TTC549 (cell line): ENCODE results near the gene DHRS1.
"Not testable (repeated sequence)": the region's sequence is repeated elsewhere in the genome, so short reads cannot be mapped to it uniquely, and the experiment has no call there.

Experiments used
- FAIRE-seq: peaks from 2 replicates; lab custom pipeline; 2012; peaks lifted over from hg19 to GRCh38; lab: Jason Lieb, UNC

The DHRS1 gene

DNA sequence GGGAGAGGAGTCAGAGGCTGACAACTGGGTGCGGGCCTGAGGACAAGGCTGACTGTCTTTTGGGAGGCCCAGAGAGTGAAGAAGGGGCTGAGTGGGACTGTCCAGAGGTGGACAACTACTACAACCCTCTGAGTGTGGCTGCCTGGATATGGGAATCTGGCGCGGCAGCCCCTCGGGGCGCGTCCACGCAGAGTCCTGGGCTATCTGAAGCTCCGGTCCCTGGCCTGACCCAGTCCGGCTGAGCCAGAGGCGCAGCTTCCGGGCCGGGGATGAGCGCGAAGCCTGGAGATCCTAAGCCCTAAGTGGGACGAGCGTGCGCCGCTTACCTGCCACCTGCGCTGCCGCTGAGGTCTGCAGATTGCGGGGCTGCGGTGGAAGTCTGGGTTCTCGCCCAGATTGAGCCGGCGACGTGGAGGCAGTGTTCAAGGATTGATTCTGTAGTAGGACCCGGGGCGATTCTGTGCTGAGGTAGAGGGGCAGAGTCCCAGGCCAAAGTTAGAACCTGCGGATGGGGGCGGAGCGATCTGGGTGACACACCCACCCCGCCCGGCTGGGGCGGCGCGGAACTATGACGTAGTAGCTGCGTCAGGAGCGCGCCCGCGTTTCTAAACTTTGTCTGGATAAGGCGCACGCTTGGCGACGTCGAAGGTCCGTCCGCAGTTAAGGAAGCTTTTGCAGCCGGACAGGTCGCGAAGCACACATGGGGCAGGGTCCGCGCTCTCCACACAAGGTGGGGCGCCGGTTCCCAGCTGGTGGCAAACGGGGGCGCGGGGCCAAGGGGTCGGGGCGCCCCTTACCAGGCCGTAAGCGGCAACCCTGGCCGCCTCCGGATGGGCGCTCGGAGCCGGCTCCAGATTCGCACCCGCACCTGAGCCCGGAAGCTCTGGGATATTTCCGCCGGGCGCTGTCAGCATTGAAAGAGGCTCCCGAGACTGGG lies at the start of gene DHRS1, which contains the start of gene NOP9:
TSS of gene DHRS1 (minus strand) at position 526 of the 937 bp plus-strand sequence. CDS start 674 bp downstream, outside the sequence.
TSS of gene NOP9 (plus strand) at position 596 of the 937 bp plus-strand sequence. CDS start at position 701, 105 bp downstream.
- FAIRE-seq: no peak

DNA sequence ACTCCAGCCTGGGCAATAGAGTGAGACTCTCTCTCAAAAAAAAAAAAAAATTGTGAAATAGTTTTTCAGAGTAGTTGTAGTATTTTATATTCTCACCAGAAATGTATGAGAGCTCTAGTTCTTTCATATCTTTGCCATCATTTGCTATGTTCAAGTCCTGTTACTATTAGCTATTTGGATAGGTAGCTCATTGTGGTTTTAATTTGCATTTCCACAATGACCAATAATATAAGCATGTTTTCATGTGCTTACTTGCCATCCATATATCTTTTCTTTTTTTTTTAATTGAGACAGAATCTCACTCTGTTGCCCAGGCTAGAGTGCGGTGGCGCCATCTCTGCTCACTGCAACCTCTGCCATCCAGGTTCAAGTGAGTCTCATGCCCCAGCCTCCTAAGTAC lies 48.6 kb upstream of the DHRS1 start:
- no peak for FAIRE-seq

DNA sequence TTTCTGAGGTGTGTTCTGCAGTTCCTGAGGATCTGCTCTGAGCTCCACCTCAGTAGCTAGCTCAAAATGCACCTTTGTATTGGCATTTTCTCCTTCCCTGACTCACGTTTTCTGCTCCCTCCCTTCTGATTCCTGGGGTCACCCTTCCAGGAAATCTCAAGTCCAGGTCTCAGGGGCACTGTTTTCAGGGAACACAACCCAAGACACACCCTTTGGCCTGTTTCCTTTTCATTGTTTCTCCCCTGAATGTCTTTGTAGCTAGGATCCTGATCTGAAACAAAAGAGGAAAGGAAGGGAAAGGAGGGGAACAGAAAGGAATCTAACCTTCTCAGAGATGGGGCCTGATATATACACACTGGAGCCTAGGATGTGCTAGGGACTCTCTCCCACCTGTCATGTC lies 47.6 kb upstream of the DHRS1 start:
- FAIRE-seq: no peak

DNA sequence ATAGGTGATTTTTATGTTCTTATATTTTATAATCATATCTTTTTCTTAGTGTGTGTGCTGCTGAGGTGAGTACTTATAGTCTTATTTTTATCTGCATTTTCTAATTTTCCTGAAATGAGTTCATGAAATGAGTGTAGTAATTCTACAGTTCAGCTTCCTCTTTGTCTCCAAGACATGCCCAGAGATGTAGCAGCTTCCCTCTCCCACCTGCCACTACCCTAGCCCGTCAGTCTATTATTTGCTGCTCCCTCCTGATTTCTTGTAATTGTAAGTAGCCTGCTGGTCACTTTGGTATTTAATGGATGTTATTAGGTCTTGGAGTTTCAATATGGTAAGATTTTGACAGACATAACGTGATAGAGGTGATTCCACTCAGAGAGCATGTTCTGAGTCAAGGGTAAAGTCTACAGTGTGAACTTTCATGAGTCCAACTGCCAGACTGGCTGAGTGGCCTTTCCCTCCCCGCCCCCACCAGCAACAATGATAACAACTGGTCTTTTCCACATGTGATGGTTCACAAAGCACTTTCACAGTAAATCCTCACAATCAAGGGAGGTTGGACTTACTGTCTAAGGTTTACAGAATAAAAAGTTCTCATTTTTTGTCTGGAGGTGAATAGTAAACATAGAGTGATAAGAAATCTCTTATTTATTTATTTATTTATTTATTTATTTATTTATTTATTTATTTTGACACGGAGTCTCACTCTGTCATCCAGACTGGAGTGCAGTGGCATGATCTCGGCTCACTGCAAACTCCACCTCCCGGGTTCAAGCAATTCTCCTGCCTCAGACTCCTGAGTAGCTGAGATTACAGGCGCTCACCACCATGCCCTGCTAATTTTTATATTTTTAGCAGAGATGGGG lies 44.4 kb upstream of the DHRS1 start:
- FAIRE-seq: no peak

DNA sequence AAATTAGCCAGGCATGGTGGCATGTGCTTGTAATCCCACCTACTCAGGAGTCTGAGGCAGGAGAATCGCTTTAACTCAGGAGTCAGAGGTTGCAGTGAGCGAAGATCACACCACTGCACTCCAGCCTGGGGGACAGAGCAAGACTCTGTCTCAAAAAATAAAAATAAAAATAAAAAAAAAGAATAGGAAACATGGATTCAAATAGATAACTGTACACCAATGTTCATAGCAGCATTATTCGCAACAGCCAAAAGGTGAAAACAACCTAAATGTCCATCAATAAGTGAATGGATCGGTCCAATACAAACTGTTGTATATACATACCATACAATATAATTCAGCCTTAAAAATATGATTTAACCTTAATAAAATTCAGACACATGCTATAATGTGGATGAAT lies 43.3 kb upstream of the DHRS1 start:
- no peak for FAIRE-seq

DNA sequence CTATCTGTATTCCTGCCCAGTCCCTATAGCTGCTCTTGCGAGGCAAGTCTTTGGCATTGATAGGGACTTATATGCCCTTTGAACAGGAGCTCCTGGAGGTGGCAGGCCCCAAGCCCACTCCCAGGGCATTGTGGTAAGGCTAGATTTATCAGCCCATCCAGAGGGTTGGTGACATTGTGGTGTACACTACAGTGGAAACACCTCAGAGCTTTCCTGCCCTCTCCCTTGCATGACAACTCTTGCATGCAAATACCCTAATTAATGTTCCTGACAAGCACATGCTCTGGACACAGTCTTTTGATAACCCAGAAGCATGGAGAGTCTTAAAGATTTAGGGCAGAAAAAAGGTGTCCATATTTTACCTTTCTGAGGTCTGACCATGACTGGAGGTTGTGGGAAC lies 41.0 kb upstream of the DHRS1 start:
- no peak for FAIRE-seq

DNA sequence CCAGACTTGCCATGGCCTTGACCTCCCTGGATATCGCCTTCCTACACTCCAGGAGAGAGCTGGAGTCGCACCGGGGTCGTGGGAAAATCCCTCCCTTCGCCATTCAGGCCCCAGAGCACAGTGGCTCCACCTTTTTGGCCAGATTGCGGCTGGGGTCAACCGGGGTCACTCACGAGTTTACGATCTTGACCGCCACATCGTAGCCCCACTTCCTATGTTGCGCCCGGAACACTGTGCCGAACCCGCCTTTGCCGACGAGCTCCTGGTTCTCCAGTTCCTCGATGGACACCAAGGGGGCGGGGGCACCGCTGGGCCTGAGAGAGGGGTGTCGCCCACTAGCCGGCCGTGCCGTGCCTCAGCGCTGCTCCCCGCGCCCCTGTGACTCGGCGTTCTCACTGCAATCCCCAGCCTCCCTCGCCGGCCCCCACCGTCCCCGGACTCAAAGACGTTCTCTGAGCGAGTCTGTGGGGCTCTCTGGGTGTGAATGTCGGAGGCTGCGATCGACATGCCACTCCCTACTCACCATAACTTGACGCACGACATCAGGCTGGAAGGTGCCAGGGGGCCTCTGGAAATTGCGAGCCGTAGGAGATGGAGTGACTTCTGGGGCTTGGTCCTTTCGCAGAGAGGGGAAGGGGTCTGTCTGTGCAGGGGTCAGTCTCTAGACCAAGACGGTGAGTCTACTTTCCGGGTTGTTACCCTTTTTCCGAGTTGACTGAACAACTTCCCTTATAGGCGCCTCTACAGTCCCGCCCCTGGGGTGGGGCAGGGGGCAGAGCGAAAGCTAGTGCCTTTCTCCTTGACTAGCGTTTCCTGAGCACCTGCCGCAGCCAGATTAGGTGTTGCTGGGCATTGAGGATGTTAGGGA lies 39.9 kb upstream of the DHRS1 start, which contains the start of gene RIPK3:
TSS of gene RIPK3 (minus strand) at position 708 of the 868 bp plus-strand sequence. CDS start at position 543, 165 bp downstream.
- no peak for FAIRE-seq

DNA sequence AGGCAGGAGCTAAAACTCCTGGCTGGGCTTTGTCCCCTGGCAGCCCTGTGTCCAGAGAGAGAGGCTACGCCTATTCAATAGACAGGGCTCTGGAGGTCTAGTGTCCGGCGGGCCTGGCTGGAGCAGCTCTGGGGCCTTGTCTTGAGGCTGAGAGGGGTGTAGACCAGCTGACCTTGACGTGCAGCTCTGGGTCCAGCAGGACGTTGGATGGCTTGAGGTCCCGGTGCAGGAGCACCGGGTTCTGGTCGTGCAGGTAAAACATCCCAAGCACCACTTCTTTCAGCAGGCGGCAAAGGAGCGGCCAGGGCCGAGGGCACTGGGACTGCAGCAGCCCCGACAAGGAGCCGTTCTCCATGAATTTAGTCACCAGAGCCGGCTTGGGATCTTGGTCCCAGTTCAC lies 39.3 kb upstream of the DHRS1 start:
- no peak for FAIRE-seq

DNA sequence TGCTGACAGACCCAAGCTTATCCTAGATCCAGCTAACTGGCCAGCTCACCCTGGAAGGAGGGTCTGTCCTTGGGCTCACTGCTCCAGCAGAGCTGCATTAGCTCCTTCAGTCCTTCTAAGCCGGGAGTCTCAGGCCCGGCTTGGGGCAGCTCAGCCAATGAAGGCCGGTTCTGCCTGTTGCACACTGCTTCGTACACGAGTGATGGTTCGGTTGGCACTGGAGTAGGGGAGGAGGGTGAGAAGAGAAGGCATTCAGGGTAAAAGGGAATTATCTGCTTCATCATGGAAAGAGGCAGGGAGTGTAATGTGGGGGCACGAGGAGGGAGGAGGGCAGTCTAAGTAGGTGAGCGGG lies 38.2 kb upstream of the DHRS1 start:
- FAIRE-seq: no peak

DNA sequence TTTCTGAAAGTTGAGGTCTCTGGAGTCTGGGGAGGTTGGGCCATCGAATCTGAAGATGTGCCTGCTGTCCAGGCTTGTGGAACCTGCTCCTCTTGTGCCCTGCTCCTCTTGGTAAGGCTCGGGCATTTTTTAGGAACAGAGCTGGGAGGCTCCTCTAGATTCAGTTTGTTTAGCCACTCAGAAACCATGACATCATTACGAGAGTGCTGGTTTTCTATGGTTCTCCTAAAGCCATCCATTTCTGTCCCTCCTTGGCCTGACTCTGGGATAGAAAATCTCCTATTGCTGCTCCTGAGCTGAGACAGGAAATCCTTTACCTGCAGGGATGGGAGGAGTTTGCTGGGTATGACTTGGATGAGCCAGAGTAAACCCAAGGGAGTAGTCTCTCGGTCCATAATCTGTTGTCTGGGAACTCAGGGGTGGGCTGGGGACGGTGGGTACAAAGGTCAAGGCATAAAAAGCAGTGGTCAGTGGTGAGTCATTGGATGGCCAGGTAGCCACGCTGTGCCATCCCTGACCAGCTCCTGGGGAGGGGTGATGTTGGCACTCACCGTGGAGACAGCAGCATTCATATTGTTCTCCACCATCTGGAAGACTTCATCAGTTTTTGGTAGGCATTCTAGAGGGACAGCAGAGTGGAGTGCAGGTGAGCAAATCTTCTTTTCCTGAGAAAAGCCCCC lies 37.7 kb upstream of the DHRS1 start:
- no peak for FAIRE-seq

DNA sequence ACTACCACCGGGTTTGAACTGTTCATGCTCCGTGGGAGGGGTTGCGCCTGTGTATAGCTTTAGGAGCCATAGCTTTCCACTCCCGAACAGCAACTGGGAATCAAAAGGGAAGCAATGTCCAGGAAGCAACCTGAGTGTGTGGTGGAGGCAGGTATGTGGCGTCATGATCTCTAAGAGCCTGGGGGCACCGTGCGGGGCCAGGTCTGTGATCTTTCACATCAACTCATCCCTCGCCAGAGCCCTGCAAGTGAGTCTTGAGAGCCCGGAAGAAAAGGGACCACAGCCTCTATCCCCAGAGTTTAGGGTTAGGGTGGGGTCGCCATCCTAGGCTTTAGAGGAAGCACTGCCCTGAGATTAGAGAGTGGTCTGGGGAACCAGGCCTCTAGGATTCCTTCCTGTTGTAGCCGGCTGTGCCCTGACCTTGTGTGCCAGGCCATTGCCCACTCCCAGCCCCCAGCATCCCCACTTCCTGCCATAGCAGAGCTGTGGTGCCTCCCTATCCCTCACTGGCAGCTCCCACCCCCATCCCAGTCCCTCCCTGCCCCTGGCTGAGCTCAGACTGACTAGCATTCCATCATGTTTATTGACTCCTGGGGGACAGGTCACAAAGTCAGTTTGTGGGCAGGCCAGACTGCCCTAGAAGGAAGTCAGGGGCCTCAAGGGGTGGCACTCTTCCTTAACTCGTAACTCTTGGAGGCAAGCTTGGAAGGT lies 36.0 kb upstream of the DHRS1 start:
- no peak for FAIRE-seq

DNA sequence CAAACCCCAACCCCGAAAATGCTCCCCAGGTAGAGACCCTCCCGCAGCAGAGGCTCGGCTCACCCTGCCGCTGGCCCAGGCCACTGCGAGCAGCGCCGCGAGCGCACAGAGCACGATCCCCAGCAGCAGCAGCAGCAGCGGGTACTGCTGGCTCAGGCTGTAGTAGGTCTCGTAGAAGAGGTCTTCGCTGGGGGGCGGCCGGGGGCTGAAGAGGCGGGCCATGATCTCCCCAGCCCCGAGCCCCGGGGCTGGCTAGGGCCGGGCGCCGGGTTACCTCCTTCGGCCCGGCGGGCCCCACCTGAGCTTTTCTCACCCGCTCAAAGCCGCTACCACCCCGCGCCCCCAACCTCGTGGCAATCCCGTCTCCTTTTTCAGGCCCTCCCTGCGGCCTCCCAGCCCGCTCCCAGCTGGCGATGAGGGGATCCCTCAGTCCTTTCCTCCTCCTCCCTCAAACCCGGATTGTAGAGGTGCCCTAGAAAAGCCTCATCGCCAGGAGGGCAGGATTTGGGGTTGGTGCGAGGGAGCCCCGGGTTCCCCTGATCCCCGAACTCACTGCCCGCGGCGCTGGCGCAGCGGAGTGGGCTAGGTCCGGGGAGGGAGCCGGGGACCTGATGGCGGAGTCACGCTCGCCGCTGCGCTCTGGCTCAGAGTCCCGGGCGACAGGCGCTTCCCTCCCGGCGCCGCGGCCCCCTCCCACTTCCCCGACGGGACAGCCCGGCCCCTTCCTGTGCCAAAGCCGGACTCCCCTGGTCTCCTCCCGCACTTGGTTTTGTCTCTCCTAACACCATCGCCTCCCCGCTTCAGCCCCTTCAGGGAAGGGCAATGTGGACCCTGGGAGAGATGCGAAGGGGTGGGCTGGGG lies 35.1 kb upstream of the DHRS1 start, which contains the start of gene ADCY4:
TSS of gene ADCY4 (minus strand) at position 641 of the 861 bp plus-strand sequence. CDS start at position 222, 419 bp downstream.
- no peak for FAIRE-seq

DNA sequence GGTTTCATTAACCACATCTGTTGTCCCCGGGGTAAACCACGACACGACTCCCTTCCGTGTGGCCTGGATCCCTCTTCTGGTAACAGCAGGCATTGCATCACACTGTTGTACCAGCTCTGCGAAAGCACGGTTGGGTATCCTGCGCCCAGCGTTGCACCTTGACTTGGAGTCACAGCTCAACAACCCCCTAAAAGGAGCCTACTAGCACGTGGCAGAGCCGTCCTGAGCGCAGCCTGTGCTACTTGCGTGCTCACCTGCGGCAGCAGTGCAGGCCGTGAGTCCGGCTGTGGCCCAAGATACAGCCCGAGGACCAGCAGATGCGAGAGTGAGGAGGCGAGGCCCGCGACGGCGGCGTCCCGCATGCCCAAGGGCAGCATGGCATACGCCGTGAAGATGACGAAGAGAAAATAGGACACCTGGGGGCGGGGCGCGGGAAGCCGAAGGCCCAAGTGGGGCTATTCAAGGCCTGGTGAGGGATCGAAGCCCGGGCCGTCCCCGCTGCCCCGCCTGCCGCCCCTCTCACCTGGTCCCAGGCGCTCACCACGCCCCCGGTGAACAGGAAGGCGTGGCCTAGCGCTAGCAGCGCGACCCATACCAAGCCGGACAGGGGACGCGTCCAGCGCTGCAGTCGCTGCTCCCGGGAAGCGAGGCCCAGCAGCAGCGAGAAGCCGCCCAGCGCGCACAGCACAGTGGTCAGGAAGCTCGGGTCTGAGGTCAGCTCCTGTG lies 32.9 kb upstream of the DHRS1 start:
- no peak for FAIRE-seq

DNA sequence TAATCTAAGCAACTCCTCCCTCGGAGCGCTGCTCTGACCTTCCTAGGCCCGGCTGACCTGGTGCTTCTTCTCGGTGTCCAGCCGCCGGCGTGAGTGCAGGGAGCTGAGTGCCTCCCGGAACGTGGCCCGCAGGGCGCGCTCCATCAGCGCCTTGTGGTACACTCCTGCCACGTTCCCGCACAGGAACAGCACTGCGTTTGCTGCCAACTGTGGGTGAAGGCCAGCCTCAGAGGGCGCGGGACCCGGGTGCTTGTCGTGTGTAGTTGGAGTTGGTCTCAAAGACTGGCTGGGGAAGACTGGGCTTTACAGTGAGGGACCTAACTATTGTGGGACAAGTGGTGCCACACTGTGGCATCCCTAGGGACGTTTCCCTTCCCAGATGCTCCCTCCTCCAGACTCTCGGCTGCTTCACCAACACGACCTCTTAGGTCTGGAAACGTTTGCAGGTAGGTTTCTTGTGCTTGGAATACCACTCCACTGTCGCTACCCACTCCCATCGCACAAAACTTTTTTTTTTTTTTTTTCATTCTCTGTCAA lies 32.2 kb upstream of the DHRS1 start:
- FAIRE-seq: no peak

DNA sequence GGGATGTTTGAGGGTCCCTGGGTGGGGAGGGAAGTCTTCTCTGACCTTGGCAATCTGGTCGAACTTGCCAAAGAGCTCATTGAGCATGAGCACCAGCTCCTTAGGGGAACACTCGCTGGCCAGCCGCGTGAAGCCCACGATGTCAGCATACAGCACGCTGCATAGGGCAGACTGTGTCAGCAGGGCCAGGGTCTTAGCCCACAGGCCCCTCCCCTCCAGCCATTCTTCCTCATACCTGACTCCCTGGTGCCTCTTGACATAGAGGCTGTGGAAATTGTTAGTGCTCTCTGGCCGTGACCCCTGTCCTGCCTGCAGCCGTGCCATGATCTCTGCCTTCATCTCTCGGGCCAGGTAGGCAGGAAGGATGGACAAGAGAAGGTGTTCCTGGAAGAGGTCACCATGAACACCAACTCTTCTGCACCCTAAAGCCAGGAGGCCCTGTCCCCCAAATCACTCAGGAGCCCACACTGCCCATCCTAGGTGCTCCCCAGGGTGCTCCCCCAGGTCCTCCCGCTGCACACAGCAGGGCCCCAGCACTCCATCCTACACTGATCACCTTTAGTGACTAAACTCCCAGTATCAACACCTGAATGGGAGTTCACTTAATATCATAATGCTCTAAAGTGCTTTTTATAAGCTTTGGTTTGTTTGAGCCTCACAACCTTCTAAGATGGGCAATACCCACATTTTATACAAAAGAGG lies 31.5 kb upstream of the DHRS1 start:
- FAIRE-seq: no peak

DNA sequence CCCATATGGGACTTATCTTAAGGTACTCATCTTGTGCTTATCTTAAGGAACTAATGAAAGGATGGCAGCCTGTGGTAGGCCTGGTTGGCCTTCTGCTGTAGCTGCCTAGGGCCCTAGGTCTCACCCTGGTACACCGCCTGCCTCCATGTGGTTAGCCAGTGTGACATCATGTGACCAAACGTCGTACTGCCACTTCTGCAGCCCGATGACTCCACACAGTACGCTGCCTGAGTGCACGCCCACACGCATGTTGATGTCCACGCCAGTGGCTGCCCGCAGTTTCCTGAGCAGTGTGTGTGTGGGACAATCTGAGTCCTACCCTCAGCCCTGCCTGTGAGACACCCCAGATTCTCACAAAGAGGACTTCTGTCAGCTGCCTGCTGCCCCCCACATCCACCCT lies 30.2 kb upstream of the DHRS1 start:
- FAIRE-seq: no peak

DNA sequence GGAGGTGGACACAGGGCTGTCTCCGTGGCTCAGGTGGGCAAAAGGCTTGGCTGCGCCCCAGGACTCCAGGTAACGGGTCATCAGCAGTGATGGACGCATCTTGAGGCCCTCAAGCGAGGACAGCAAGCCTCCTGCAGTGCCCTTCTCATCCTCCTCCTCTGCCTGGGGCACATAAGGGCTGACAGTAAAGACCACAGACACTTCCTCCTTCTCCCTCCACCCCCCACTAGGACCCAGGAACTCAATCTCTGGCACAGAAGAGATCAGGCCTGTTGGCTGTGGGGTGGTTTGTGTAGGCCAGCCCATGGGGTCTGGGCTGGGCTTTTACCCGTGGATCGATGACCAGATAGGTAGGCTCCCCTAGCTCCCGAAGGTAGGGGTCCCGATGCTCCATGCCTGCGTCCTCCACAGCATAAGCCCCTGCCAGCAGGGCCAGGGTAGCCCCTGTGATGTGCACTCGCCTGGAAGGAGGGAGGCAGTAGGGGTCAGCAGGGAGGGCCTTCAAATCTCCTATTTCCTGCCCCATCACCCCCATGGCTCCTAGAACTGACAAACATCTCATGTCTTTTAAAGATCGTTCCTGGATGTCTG lies 29.6 kb upstream of the DHRS1 start:
- FAIRE-seq: no peak

DNA sequence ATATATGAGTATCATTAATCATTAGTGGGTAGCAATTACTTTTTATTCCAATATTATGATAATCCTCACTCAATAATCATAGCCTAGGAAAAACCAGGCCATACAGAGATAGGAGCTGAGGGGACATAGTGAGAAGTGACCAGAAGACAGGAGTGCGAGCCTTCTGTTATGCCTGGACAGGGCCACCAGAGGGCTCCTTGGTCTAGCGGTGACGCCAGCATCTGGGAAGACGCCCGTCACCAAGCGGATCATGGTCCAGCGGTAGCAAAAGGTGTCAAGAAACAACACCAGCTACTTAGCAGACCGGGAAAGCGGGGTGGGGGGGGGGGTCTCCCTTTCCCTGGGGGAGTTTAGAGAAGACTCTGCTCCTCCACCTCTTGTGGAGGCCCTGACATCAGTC lies 28.3 kb upstream of the DHRS1 start:
- FAIRE-seq: not testable (repeated sequence)
